Skeletal muscle cell (primary cell): ENCODE results near the gene ANP32E.

Source experiments
- DNase-seq: peaks from one replicate; pipeline ENCODE4 v3.0.0-alpha.2; 2010; ENCODE audit warnings: low read depth
- H3K4me3 ChIP-seq: 2 replicates; pipeline ENCODE4 v1.5.1; 2011; ENCODE audit warnings: low read depth, mild to moderate bottlenecking, control low read depth, low read length, moderate library complexity

The ANP32E gene

GRCh38 chr1:150235852-150236613 is at the start of gene ANP32E:
ANP32E (minus strand) TSS chr1:150236112; CDS start chr1:150235786, 326 bp downstream.
- H3K4me3 ChIP-seq, result peak within 1 kb of the TSS; percentile 91

GRCh38 chr1:150283260-150283659 is 47.3 kb upstream of the ANP32E start:
- no peak for DNase-seq
- H3K4me3 ChIP-seq, result peak overlapping the region; percentile 65

More at GRCh38 chr1:150235852-150236613, at the start of gene ANP32E:
- DNase-seq, result peak; percentile 99

GRCh38 chr1:150282558-150282958 is 46.6 kb upstream of the ANP32E start:
- H3K4me3 ChIP-seq, result peak overlapping the region; percentile 65
- DNase-seq, result no peak

- peak within 1 kb of the TSS; percentile 65 for H3K4me3 ChIP-seq
- peak; percentile 97 for DNase-seq
These were observed 46.0 kb upstream of the ANP32E start, which contains the start of gene CIART for GRCh38 chr1:150281758-150282557. CIART (plus strand) TSS chr1:150282554; CDS start chr1:150283268, 714 bp downstream.

- peak overlapping the region; percentile 65 for H3K4me3 ChIP-seq
- DNase-seq, result peak; percentile 17
These were observed 45.4 kb upstream of the ANP32E start for GRCh38 chr1:150281221-150281757.

GRCh38 chr1:150280138-150280707 is 44.3 kb upstream of the ANP32E start:
- DNase-seq, result no peak
- no peak overlapping the region for H3K4me3 ChIP-seq

- DNase-seq, result no peak
These were observed 37.4 kb upstream of the ANP32E start for GRCh38 chr1:150273311-150273710.

GRCh38 chr1:150271291-150271959 is 35.5 kb upstream of the ANP32E start:
- DNase-seq, result no peak

More at GRCh38 chr1:150273311-150273710, 37.4 kb upstream of the ANP32E start:
- H3K4me3 ChIP-seq, result peak overlapping the region; percentile 45

GRCh38 chr1:150269451-150269850 is 33.5 kb upstream of the ANP32E start:
- DNase-seq, result no peak
- peak overlapping the region; percentile 98 for H3K4me3 ChIP-seq

More at GRCh38 chr1:150271291-150271959, 35.5 kb upstream of the ANP32E start:
- H3K4me3 ChIP-seq, result no peak overlapping the region

- peak within 1 kb of the TSS; percentile 98 for H3K4me3 ChIP-seq
- DNase-seq, result peak; percentile 91
These were observed 32.9 kb upstream of the ANP32E start, which contains the start of gene APH1A for GRCh38 chr1:150268705-150269403. APH1A (minus strand) TSS chr1:150269016; CDS start chr1:150268810, 206 bp downstream.

GRCh38 chr1:150268340-150268704 is 32.4 kb upstream of the ANP32E start:
- DNase-seq, result no peak
- H3K4me3 ChIP-seq, result peak overlapping the region; percentile 98

- peak overlapping the region; percentile 98 for H3K4me3 ChIP-seq
- DNase-seq, result no peak
These were observed 32.0 kb upstream of the ANP32E start for GRCh38 chr1:150267896-150268295.

- DNase-seq, result no peak
These were observed 27.6 kb upstream of the ANP32E start for GRCh38 chr1:150263549-150263948.

GRCh38 chr1:150262388-150263320 is 26.7 kb upstream of the ANP32E start:
- no peak for DNase-seq

More at GRCh38 chr1:150263549-150263948, 27.6 kb upstream of the ANP32E start:
- no peak overlapping the region for H3K4me3 ChIP-seq

GRCh38 chr1:150261367-150261766 is 25.5 kb upstream of the ANP32E start:
- no peak for DNase-seq

More at GRCh38 chr1:150262388-150263320, 26.7 kb upstream of the ANP32E start:
- no peak overlapping the region for H3K4me3 ChIP-seq

GRCh38 chr1:150259758-150260669 is 24.1 kb upstream of the ANP32E start:
- H3K4me3 ChIP-seq, result no peak overlapping the region
- DNase-seq, result no peak

More at GRCh38 chr1:150261367-150261766, 25.5 kb upstream of the ANP32E start:
- H3K4me3 ChIP-seq, result no peak overlapping the region
